ENCODE measurements around the gene DSTYK. TPM values are rescaled to one million over a fixed set of nuclear protein-coding genes. Genes with fewer than 3 reads are reported as not detected.

DSTYK gene
- polyA plus RNA-seq, 1 donor from 2014 or later = 12.1 TPM

GRCh38 chr1:205229399-205229871 is 17.9 kb upstream of the DSTYK start:
- no peaks in the 10 kb centered on the region for H3K36me3 ChIP-seq (ENCODE audit: insufficient read depth, low read length)
- H3K4me3 ChIP-seq (ENCODE audit: low read length) = peak overlapping the region; percentile 82
- H3K9me2 ChIP-seq (ENCODE audit: insufficient read depth, low read length) = no peaks in the 10 kb centered on the region
- peak overlapping the region; percentile 18 for H3K27ac ChIP-seq (ENCODE audit: low read length)
- no peaks in the 10 kb centered on the region for H3K9me3 ChIP-seq (ENCODE audit: low read length)
- peak overlapping the region; percentile 72 for H3K9ac ChIP-seq (ENCODE audit: low read length)
- peak overlapping the region; percentile 88 for H3K4me2 ChIP-seq (ENCODE audit: low read length)
- TF ChIP-seq CTCF (IDR thresholded peaks at IDR 0.05; ENCODE audit: poor library complexity, severe bottlenecking) = peak; percentile 47
- no peak for TF ChIP-seq RAD21 (conservative IDR thresholded peaks at IDR 0.05)
- peak; percentile 12 for TF ChIP-seq POLR2AphosphoS5 (IDR thresholded peaks at IDR 0.05)
- TF ChIP-seq TAF1 (IDR thresholded peaks at IDR 0.05; ENCODE audit: low read depth) = no peak
- TF ChIP-seq EZH2 (IDR thresholded peaks at IDR 0.05; ENCODE audit: borderline replicate concordance, insufficient read depth, low read length, poor library complexity, severe bottlenecking) = no peak
- no peak for TF ChIP-seq EP300 (conservative IDR thresholded peaks at IDR 0.05; ENCODE audit: poor library complexity, severe bottlenecking)
- H3F3A ChIP-seq (ENCODE audit: insufficient read depth, low read length, poor library complexity, severe bottlenecking) = no peaks in the 10 kb centered on the region
- H4K20me1 ChIP-seq (ENCODE audit: insufficient read depth) = no peaks in the 10 kb centered on the region
- no peak overlapping the region for H2AFZ ChIP-seq (ENCODE audit: low read depth, low read length)
- H3K79me2 ChIP-seq (replicated peaks; ENCODE audit: insufficient read depth, low read length) = peaks cover 3% of the 10 kb centered on the region
- no peaks in the 10 kb centered on the region for H3K27me3 ChIP-seq (ENCODE audit: insufficient read depth, low read depth, low read length)

GRCh38 chr1:205228093-205228521 is 16.6 kb upstream of the DSTYK start:
- H3K9ac ChIP-seq (ENCODE audit: low read length) = peak overlapping the region; percentile 72
- TF ChIP-seq CTCF (IDR thresholded peaks at IDR 0.05; ENCODE audit: poor library complexity, severe bottlenecking) (no peak), EZH2 (IDR thresholded peaks at IDR 0.05; ENCODE audit: borderline replicate concordance, insufficient read depth, low read length, poor library complexity, severe bottlenecking) (no peak), SMC3 (conservative IDR thresholded peaks at IDR 0.05; ENCODE audit: poor library complexity) (no peak), TAF1 (IDR thresholded peaks at IDR 0.05; ENCODE audit: low read depth) (no peak), RAD21 (conservative IDR thresholded peaks at IDR 0.05) (no peak), REST (IDR thresholded peaks at IDR 0.05; ENCODE audit: borderline replicate concordance) (no peak), POLR2AphosphoS5 (IDR thresholded peaks at IDR 0.05) (no peak), MXI1 (conservative IDR thresholded peaks at IDR 0.05; ENCODE audit: poor library complexity, severe bottlenecking) (no peak), EP300 (conservative IDR thresholded peaks at IDR 0.05; ENCODE audit: poor library complexity, severe bottlenecking) (no peak)

More at GRCh38 chr1:205228093-205228521, 16.6 kb upstream of the DSTYK start:
- H3K27ac ChIP-seq (ENCODE audit: low read length) = peak overlapping the region; percentile 51
- H2AFZ ChIP-seq (ENCODE audit: low read depth, low read length) = peak overlapping the region; percentile 36
- H3K36me3 ChIP-seq (ENCODE audit: insufficient read depth, low read length) = no peaks in the 10 kb centered on the region
- peak overlapping the region; percentile 76 for H3K4me2 ChIP-seq (ENCODE audit: low read length)
- no peaks in the 10 kb centered on the region for H3K9me2 ChIP-seq (ENCODE audit: insufficient read depth, low read length)
- H3K9me3 ChIP-seq (ENCODE audit: low read length) = no peaks in the 10 kb centered on the region
- H3K79me2 ChIP-seq (replicated peaks; ENCODE audit: insufficient read depth, low read length) = peaks cover 3% of the 10 kb centered on the region
- no peaks in the 10 kb centered on the region for H3F3A ChIP-seq (ENCODE audit: insufficient read depth, low read length, poor library complexity, severe bottlenecking)
- H3K27me3 ChIP-seq (ENCODE audit: insufficient read depth, low read depth, low read length) = no peaks in the 10 kb centered on the region
- H4K20me1 ChIP-seq (ENCODE audit: insufficient read depth) = no peaks in the 10 kb centered on the region
- peak overlapping the region; percentile 82 for H3K4me3 ChIP-seq (ENCODE audit: low read length)

Measured in neural cell (in vitro differentiated cells).